GM12872 (cell line): ENCODE results near the gene CYB5A.
A peak's percentile ranks its signal among the peaks of the same experiment; 100 is the strongest.

Source experiments
- TF ChIP-seq, protein P1 (sequence below): IDR thresholded peaks from 3 replicates; pipeline ENCODE4 v1.5.1; 2011; ENCODE audit warnings: low read depth, mild to moderate bottlenecking, low read length, moderate library complexity; ENCODE audit not compliant: insufficient read depth

The CYB5A gene

DNA sequence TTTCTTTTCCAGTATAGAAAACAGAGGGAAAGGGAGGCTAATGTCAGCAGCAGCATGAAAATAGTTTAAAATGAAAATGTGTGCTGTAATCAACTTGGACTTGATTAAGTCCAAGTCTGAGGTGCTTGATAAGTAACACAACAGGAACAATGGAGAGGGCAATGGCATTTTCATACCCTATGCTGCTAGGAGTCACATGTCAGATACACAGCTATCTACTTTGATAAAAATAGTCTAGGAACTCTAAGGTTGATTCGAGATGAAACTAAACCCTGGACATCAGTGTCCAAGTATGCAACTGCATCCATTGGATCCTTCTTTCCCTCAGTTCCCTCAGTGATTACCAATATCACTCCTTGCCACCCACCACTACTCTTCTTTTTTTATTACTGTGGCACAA is 19.2 kb upstream of the CYB5A start:
- TF ChIP-seq, protein P1, sequence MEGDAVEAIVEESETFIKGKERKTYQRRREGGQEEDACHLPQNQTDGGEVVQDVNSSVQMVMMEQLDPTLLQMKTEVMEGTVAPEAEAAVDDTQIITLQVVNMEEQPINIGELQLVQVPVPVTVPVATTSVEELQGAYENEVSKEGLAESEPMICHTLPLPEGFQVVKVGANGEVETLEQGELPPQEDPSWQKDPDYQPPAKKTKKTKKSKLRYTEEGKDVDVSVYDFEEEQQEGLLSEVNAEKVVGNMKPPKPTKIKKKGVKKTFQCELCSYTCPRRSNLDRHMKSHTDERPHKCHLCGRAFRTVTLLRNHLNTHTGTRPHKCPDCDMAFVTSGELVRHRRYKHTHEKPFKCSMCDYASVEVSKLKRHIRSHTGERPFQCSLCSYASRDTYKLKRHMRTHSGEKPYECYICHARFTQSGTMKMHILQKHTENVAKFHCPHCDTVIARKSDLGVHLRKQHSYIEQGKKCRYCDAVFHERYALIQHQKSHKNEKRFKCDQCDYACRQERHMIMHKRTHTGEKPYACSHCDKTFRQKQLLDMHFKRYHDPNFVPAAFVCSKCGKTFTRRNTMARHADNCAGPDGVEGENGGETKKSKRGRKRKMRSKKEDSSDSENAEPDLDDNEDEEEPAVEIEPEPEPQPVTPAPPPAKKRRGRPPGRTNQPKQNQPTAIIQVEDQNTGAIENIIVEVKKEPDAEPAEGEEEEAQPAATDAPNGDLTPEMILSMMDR, result no peak

DNA sequence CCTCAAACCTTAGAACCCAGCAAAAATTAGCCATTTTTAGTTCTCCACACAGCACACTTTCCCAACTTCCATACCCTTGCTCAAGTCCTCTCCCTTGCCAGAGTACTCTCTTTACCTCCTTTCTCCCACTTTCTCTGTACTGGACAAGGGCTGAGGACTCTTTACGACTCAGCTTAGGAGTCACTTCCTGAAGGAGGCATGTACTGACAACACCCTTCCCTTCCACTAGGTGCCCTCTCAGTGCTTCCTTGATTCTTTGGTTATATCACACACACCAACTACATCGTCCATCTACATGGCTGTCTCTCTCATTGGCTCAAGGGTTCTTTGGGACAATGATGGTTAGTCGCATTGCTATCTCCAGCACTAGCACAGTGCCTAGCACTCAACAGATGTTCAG is 18.6 kb upstream of the CYB5A start:
- TF ChIP-seq, protein P1, result peak; percentile 70

DNA sequence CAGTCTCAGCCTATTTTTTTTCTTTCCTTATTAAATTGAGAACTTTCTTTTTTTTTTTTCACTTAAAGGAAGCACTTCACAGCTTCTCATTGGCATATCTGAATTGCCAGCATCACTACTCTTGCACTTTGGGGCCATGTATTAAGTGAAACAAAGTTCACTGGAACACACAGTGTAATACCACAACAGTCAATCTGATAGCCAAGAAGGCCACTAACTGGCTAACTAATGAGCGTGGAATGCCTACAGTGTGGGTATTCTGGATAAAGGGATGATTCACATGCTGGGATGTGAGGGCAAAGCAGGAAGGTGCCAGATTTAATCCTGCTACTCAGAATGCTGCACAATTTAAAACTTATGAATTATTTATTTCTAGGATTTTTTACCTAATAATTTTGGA is 12.2 kb upstream of the CYB5A start:
- TF ChIP-seq, protein P1, result no peak

DNA sequence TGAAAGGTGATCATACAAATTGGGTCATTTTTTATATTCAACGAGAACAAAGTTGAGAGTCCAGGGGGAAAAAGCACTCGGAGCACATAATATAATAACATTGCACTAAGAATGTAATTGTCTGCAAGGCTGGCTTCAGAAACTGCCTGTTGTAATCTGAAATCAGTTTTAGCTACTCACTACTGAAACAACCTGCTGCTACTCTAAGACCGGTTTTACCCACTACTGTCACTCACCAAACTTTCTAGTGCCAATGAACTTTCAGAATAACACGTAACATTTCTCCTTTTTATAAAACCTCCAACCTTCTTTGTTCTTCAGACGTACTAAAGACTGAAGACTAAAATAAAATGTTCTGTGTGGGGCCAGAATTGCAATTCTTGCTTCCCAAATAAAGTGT is 11.5 kb upstream of the CYB5A start:
- TF ChIP-seq, protein P1, result no peak

DNA sequence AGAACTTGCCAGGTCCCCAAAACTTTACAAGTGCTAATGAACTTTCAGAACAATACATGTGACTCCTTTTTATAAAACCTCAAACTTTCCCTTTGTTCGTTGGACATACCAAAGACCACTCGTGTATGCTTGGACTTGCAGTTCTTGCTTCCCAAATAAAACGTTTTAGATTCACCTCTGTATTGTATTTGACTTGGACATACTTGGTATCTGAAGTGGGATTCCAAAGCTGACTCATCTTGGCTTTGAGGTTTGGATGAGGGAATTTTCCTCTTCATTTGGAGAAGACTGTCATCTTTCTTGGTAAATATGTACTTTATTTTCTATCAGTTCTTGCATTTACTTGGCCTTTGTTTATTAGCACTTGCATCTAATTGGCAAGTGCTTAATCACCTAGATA is 8.0 kb upstream of the CYB5A start:
- TF ChIP-seq, protein P1, result no peak

DNA sequence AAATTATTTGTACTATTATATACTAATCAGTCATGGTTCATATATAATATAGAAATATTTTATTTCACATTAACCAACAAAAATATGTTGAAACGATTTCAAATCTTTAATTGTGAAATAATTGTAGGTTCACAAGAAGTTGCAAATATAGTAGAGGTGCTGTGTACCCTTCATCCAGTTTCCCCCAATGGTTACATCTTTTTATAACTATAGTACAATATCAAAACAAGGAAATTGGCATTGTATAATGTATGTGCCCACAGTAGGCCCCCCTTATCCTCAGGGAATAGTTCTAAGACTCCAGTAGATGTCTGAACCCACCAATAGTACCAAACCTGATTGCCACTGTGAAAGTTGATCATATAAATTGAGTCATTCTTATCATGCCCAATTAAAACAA is 7.4 kb upstream of the CYB5A start:
- TF ChIP-seq, protein P1, result no peak

DNA sequence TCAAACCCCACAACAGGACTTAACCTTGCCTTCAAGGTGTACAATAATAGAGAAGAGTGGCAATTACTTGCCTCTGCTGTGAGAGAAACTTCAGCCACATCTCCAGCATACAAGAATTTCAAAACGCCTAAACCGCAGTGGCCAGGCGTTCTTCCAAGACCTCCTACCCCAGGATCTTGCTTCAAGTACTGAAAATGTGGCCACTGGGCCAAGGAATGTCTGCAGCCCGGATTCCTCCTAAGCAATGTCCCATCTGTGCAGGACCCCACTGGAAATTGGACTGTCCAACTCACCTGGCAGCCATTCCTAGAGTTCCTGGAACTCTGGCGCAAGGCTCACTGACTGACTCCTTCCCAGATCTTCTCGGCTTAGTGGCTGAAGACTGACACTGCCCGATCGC is 2.8 kb upstream of the CYB5A start:
- TF ChIP-seq, protein P1, result no peak

DNA sequence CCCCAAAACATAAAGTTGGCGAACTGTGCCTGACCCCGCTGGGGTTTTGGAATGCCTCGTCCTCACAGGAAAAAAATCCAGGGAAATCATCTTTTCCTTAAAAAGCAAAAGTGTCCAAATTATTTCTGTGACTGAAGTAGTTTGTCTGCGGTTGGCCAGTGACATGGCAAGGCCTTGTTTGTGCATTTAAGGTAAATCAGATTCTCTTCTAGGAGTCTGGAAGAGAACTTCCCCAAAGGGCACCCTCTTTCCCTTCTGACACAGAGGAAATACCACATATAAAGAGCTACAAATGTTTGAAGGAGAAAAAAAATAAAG is 737 bp upstream of the CYB5A start:
- TF ChIP-seq, protein P1, result no peak
